K562 (cell line): ENCODE measurements around the gene ZNF451. TPM values are rescaled to one million over a fixed set of nuclear protein-coding genes. Genes with fewer than 3 reads are reported as not detected.

ENCODE experiments used
- AFF1 ChIP-seq, 2 experiments: fragments of 450-650 bp; IDR thresholded peaks; 2 replicates each; pipeline ENCODE4 v1.6.1; 2018; ENCODE audit warnings: mild to moderate bottlenecking in 2 of 2, low read depth in 1 of 2; ENCODE audit not compliant: partially characterized antibody in 2 of 2
- ARID1B ChIP-seq: fragments of 450-650 bp; IDR thresholded peaks from 2 replicates; pipeline ENCODE4 v1.6.1; 2016; ENCODE audit warnings: antibody characterized with exemption, mild to moderate bottlenecking, inconsistent platforms
- ATF7 ChIP-seq: fragments of 450-650 bp; IDR thresholded peaks from 2 replicates; pipeline ENCODE4 v1.7.1; 2014; ENCODE audit warnings: mild to moderate bottlenecking, moderate library complexity
- CBFA2T3 ChIP-seq: fragments of 450-650 bp; IDR thresholded peaks from 2 replicates; pipeline ENCODE4 v1.6.1; 2017
- CCNT2 ChIP-seq: IDR thresholded peaks from 2 replicates; pipeline ENCODE4 v1.6.1; 2011; ENCODE audit warnings: borderline replicate concordance, low read depth, mild to moderate bottlenecking, moderate library complexity, mixed read lengths, low read length; ENCODE audit not compliant: insufficient read length; ENCODE audit errors: extremely low read depth
- CXXC5 ChIP-seq: fragments of 250-450 bp; sonication (Bioruptor Pico); IDR thresholded peaks from 2 replicates; pipeline ENCODE4 v1.8.0; 2022; ENCODE audit warnings: inconsistent platforms, mild to moderate bottlenecking, moderate library complexity
- EP400 ChIP-seq: fragments of 450-650 bp; IDR thresholded peaks from 2 replicates; pipeline ENCODE4 v1.6.1; 2017; ENCODE audit warnings: antibody characterized with exemption, mild to moderate bottlenecking, moderate library complexity
- ESRRA ChIP-seq: fragments of 450-650 bp; IDR thresholded peaks from 2 replicates; pipeline ENCODE4 v1.6.1; 2014; ENCODE audit warnings: low read depth, mild to moderate bottlenecking, moderate library complexity, borderline replicate concordance
- HSF4 ChIP-seq: fragments of 250-450 bp; sonication (Bioruptor Pico); IDR thresholded peaks from 2 replicates; pipeline ENCODE4 v2.1.2; 2022; ENCODE audit warnings: mild to moderate bottlenecking, moderate library complexity, borderline replicate concordance
- L3MBTL2 ChIP-seq: fragments of 450-650 bp; IDR thresholded peaks from 2 replicates; pipeline ENCODE4 v1.6.1; 2016; ENCODE audit warnings: mild to moderate bottlenecking, moderate library complexity
- MAZ ChIP-seq, 2 experiments: fragments of 450-650 bp in 1 of 2; sonication (generic) in 1 of 2; formaldehyde crosslinking; IDR thresholded peaks in 1 of 2; conservative IDR thresholded peaks in 1 of 2; 2 replicates each; pipeline versions ENCODE4 v1.4.0 to v1.5.0; 2020; ENCODE audit warnings: mild to moderate bottlenecking in 1 of 2, missing genetic modification reagents in 1 of 2
- MNT ChIP-seq, 2 experiments: fragments of 450-650 bp; conservative IDR thresholded peaks; 2 replicates each; pipeline ENCODE4 v1.6.1; 2017; ENCODE audit warnings: mild to moderate bottlenecking in 2 of 2, moderate library complexity in 2 of 2
- NRF1 ChIP-seq, 2 experiments: fragments of 450-650 bp; IDR thresholded peaks in 1 of 2; conservative IDR thresholded peaks in 1 of 2; 2 replicates each; pipeline ENCODE4 v1.6.1; 2014; ENCODE audit warnings: mild to moderate bottlenecking in 2 of 2
- PHF8 ChIP-seq: fragments of 200-600 bp; sonication (generic); IDR thresholded peaks from 2 replicates; pipeline ENCODE4 v1.6.1; 2012; ENCODE audit warnings: mixed run types, mild to moderate bottlenecking, inconsistent platforms, low read length, moderate library complexity, borderline replicate concordance
- RBBP5 ChIP-seq: fragments of 200-600 bp; sonication (generic); IDR thresholded peaks from 2 replicates; pipeline ENCODE4 v1.6.1; 2012; ENCODE audit warnings: borderline replicate concordance, mild to moderate bottlenecking, low read length, control low read depth, inconsistent platforms; ENCODE audit not compliant: insufficient read depth, poor library complexity, severe bottlenecking
- SUPT5H ChIP-seq: fragments of 450-650 bp; IDR thresholded peaks from 2 replicates; pipeline ENCODE4 v1.6.1; 2016
- TAF9B ChIP-seq: fragments of 450-650 bp; IDR thresholded peaks from 2 replicates; pipeline ENCODE4 v1.6.1; 2018; ENCODE audit warnings: mild to moderate bottlenecking; ENCODE audit not compliant: partially characterized antibody
- TARDBP ChIP-seq: fragments of 450-650 bp; IDR thresholded peaks from 2 replicates; pipeline ENCODE4 v1.6.1; 2016
- TEAD2 ChIP-seq: fragments of 450-650 bp; IDR thresholded peaks from 2 replicates; pipeline ENCODE4 v1.6.1; 2016; ENCODE audit warnings: missing genetic modification characterization, control low read depth, missing compliant biosample characterization
- ZBTB1 ChIP-seq: sonication (generic); formaldehyde crosslinking; IDR thresholded peaks from 2 replicates; pipeline ENCODE4 v1.8.1; 2023; ENCODE audit warnings: missing genetic modification reagents, low read depth, mild to moderate bottlenecking, borderline replicate concordance
- ZFX ChIP-seq: sonication (generic); formaldehyde crosslinking; IDR thresholded peaks from 2 replicates; pipeline ENCODE4 v1.8.0; 2022; ENCODE audit warnings: mild to moderate bottlenecking, missing genetic modification reagents, moderate library complexity
- ZNF143 ChIP-seq: sonication (generic); formaldehyde crosslinking; IDR thresholded peaks from 2 replicates; pipeline ENCODE4 v1.9.0; 2022; ENCODE audit warnings: mild to moderate bottlenecking, missing genetic modification reagents
- polyA plus RNA-seq, 8 experiments: library from polyadenylated mRNA; depleted of rRNA in 4 of 8; stranded (reverse) in 5 of 8; unstranded in 3 of 8; fragments of >200 nt; fragmentation: Nextera tagmentation in 2 of 8; fragmentation: Illumina TruSeq in 1 of 8; extraction: Ambion mirVana in 2 of 8; extraction: Trizol in 1 of 8; gene quantifications; 2 replicates each; pipeline versions ENCODE4 v1.2.1 to v1.2.3, GENCODE V29; 2011 to 2014; ENCODE audit warnings: inconsistent platforms in 1 of 8, missing spikeins in 1 of 8
- total RNA-seq, 7 experiments: library from RNA; depleted of rRNA in 6 of 7; stranded (reverse); fragments of >200 nt in 6 of 7; fragmentation: Illumina TruSeq in 2 of 7; extraction: Trizol in 2 of 7; gene quantifications; 2 replicates each; pipeline versions ENCODE4 v1.2.1 to v1.2.3, GENCODE V29; 2011 to 2021; ENCODE audit warnings: low replicate concordance in 1 of 7

ZNF451 gene
- total and polyA plus RNA-seq, 9 of the 15 experiments (the other 6 are each of a cell fraction or from before 2014, with no cell fraction given), result 16.1 to 74.3 (median 38.3) TPM

DNA sequence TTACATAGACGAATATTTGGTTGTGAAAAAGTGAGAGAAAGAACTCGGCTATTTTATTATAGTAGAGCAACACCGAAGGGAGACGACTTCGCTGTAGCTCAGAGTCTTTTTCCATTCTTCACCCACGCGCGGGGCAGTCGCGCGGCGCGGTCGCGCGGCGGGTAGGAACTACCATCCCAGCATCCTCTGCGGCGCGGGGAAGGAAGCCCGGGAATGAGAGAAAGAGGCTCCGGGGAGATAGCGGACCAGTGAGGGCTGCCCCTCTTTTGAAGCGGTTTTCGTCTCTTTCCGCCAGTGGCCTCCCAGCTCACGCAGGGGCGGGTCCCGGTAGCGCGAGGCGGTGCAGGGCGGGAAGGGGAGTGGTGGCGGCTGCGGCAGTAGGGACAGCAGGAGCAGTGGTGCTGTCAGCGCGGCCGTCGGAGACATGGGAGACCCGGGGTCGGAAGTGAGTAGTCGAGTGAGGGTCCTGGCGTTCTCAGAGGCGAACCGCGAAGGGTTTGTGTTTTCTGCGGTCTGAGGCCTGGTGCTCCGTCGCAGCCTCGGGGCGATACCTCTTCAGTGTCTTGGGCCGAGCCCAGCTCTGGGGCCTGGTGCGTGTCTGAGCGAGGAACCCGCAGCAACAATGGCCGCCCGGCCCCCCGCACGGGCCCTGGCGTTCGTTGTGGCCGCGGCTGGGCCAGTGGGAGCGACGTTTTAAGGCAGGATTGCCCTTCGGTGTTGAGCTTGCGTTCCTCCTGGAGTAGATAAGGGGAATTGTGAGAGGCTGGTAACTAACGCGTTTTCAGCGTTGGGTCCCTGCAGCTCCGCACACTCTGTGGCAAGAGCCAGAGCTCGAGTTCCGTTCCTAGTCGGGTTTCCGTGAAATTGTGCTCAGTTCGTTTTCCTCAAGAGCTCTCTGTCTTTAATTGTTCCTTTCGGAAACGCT is 43.4 kb upstream of the ZNF451 start, which contains the start of gene KIAA1586 (continued):
- TF ChIP-seq AFF1 (IDR thresholded peaks at IDR 0.05; ENCODE audit: low read depth in 1 of 2, partially characterized antibody in 2 of 2), result peak in 1 of 2 experiments; percentile 89
- peak; percentile 90 for TF ChIP-seq SUPT5H
- TF ChIP-seq ARID1B, result peak; percentile 36; the same call in 1 of the 2 replicates
- TF ChIP-seq TEAD2 (tag), result 0 out of 2 replicates have a peak, but pooled peaks have one; percentile 22
- peak; percentile 91; the same call in 1 of the 2 replicates for TF ChIP-seq TARDBP
- TF ChIP-seq CXXC5 (CRISPR knock-in tag), result peak; percentile 90
- peak; percentile 24; the same call in 1 of the 2 replicates for TF ChIP-seq HSF4 (CRISPR knock-in tag)
- TF ChIP-seq ESRRA, result peak; percentile 48; the same call in 1 of the 2 replicates
- TF ChIP-seq EP400, result peak; percentile 82
- peak; percentile 78; the same call in 1 of the 2 replicates for TF ChIP-seq ZBTB1
- TF ChIP-seq ZNF143 (CRISPR knock-in tag), result peak; percentile 78
- peak; percentile 56 for TF ChIP-seq CBFA2T3
- peak; percentile 46 to 76 for TF ChIP-seq MAZ (CRISPR knock-in tag; conservative IDR thresholded peaks at IDR 0.05 in 1 of 2, IDR thresholded peaks at IDR 0.05 in 1 of 2)
- peak; percentile 88 for TF ChIP-seq ZFX (CRISPR knock-in tag)
- TF ChIP-seq L3MBTL2, result peak; percentile 94
- peak; percentile 43 for TF ChIP-seq CCNT2
- peak; percentile 80 to 83 for TF ChIP-seq NRF1 (conservative IDR thresholded peaks at IDR 0.05 in 1 of 2, IDR thresholded peaks at IDR 0.05 in 1 of 2)
- TF ChIP-seq RBBP5, result peak; percentile 64
- peak; percentile 35 to 79 for TF ChIP-seq MNT (conservative IDR thresholded peaks at IDR 0.05)
- peak; percentile 21; the same call in 1 of the 2 replicates for TF ChIP-seq PHF8
- peak; percentile 82 for TF ChIP-seq TAF9B
- peak; percentile 57; the same call in 1 of the 2 replicates for TF ChIP-seq ATF7
